Esophagus muscularis mucosa (tissue), 3 donors: ENCODE results near the gene FFAR1.

Source experiments
- POLR2AphosphoS5 ChIP-seq, 2 donors: sonication (generic); formaldehyde crosslinking; IDR thresholded peaks; one replicate each; pipeline ENCODE4 v1.6.1; 2017; ENCODE audit warnings: antibody characterized with exemption in 2 of 2
- TF ChIP-seq, protein P1 (sequence below), 3 experiments: fragments of 200-600 bp in 2 of 3; fragments of 450-650 bp in 1 of 3; sonication (generic) in 2 of 3; IDR thresholded peaks; one replicate each; pipeline ENCODE4 v1.5.1; 2017 to 2019; ENCODE audit warnings: antibody characterized with exemption in 3 of 3, mild to moderate bottlenecking in 2 of 3, moderate library complexity in 1 of 3

DNA sequence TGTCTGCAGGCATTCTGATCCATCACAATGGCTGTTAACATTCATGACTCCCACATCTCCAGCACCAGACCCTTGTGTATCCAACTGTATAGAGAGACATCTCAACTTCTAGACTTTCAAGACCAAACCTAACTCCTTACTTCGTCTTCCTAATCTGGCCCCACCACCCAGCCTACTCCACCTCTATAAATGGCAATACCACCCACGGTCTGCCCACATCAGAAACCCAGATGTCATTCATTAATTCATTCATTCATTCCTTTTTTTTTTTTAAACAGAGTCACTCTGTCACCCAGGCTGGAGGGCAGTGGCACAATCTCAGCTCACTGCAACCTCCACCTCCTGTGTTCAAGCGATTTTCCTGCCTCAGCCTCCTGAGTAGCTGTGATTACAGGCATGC lies 33.6 kb downstream of the FFAR1 start:
- TF ChIP-seq, protein P1, sequence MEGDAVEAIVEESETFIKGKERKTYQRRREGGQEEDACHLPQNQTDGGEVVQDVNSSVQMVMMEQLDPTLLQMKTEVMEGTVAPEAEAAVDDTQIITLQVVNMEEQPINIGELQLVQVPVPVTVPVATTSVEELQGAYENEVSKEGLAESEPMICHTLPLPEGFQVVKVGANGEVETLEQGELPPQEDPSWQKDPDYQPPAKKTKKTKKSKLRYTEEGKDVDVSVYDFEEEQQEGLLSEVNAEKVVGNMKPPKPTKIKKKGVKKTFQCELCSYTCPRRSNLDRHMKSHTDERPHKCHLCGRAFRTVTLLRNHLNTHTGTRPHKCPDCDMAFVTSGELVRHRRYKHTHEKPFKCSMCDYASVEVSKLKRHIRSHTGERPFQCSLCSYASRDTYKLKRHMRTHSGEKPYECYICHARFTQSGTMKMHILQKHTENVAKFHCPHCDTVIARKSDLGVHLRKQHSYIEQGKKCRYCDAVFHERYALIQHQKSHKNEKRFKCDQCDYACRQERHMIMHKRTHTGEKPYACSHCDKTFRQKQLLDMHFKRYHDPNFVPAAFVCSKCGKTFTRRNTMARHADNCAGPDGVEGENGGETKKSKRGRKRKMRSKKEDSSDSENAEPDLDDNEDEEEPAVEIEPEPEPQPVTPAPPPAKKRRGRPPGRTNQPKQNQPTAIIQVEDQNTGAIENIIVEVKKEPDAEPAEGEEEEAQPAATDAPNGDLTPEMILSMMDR (IDR thresholded peaks at IDR 0.05), result no peak
- TF ChIP-seq POLR2AphosphoS5 (IDR thresholded peaks at IDR 0.05), result no peak
